Measurements from ENCODE around the gene PDE6D. TPM values are rescaled to one million over a fixed set of nuclear protein-coding genes. Genes with fewer than 3 reads are reported as not detected.

Gene PDE6D
- total and polyA plus RNA-seq, 2 of the 13 experiments (the other 11 are each of a cell fraction or from before 2014, with no cell fraction given): 14.1 to 23.2 TPM

DNA sequence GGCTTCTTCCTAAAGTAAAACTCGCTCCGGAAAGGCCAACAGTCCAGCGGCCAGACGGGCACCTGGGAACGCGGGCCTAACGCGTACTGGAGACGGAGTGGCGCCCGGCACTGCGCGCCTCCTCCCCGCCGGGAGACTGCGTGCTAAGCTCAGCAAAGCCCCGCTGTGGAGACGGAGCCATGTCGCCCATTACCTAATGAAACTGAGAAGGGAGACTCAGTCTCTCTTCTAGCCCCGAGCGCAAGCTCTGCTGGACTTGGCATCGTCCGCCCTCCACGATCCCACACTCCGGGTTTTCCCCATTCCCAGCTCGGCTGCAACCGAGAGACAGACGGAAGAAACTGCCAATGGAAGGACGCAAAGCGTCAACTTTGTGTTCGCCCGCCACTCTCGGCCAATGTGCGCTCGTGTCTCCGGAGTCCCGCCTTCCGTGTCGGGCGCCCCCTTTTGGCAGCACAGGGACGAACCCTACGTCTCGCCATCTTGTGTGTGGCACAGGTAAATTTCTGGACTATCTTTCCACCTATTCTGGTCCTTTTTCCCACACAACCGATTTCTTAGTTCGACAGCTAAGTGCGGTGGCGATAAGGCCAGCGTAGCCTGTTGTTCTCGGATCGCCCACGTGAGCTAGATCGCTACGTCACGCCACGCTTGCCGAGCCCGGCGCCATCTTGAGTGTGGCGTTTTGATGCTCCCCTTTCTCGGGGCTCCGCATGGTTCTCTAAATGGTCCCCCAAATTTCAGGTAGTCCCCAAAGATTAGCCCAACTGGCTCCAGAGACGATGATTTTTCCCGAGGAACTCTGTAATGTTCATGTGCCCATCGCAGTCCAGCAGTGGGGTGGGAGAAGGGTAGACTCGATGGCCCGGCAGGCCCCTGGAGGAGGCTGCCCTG is 74.1 kb downstream of the PDE6D start (continued):
- no peak for TF ChIP-seq HNRNPLL (IDR thresholded peaks at IDR 0.05; ENCODE audit: low read depth, low read length, poor library complexity, severe bottlenecking)
- TF ChIP-seq, protein P1, sequence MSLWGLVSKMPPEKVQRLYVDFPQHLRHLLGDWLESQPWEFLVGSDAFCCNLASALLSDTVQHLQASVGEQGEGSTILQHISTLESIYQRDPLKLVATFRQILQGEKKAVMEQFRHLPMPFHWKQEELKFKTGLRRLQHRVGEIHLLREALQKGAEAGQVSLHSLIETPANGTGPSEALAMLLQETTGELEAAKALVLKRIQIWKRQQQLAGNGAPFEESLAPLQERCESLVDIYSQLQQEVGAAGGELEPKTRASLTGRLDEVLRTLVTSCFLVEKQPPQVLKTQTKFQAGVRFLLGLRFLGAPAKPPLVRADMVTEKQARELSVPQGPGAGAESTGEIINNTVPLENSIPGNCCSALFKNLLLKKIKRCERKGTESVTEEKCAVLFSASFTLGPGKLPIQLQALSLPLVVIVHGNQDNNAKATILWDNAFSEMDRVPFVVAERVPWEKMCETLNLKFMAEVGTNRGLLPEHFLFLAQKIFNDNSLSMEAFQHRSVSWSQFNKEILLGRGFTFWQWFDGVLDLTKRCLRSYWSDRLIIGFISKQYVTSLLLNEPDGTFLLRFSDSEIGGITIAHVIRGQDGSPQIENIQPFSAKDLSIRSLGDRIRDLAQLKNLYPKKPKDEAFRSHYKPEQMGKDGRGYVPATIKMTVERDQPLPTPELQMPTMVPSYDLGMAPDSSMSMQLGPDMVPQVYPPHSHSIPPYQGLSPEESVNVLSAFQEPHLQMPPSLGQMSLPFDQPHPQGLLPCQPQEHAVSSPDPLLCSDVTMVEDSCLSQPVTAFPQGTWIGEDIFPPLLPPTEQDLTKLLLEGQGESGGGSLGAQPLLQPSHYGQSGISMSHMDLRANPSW (CRISPR knock-in tag; IDR thresholded peaks at IDR 0.05; ENCODE audit: borderline replicate concordance): no peak
- TF ChIP-seq, protein P2, sequence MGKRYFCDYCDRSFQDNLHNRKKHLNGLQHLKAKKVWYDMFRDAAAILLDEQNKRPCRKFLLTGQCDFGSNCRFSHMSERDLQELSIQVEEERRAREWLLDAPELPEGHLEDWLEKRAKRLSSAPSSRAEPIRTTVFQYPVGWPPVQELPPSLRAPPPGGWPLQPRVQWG (CRISPR knock-in tag; IDR thresholded peaks at IDR 0.05; ENCODE audit: borderline replicate concordance, low read depth): no peak
- TF ChIP-seq, protein P3, sequence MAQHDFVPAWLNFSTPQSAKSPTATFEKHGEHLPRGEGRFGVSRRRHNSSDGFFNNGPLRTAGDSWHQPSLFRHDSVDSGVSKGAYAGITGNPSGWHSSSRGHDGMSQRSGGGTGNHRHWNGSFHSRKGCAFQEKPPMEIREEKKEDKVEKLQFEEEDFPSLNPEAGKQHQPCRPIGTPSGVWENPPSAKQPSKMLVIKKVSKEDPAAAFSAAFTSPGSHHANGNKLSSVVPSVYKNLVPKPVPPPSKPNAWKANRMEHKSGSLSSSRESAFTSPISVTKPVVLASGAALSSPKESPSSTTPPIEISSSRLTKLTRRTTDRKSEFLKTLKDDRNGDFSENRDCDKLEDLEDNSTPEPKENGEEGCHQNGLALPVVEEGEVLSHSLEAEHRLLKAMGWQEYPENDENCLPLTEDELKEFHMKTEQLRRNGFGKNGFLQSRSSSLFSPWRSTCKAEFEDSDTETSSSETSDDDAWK (CRISPR knock-in tag; IDR thresholded peaks at IDR 0.05): no peak
- TF ChIP-seq HOXA5 (CRISPR knock-in tag; IDR thresholded peaks at IDR 0.05): peak; percentile 60
- peak; percentile 39 for TF ChIP-seq AGO2 (optimal IDR thresholded peaks at IDR 0.05; ENCODE audit: low read depth, low read length)
- TF ChIP-seq RXRB (CRISPR knock-in tag; IDR thresholded peaks at IDR 0.05; ENCODE audit: borderline replicate concordance): peak; percentile 61; the same call in 1 of the 2 replicates
- TF ChIP-seq ZNF703 (CRISPR knock-in tag; IDR thresholded peaks at IDR 0.05; ENCODE audit: borderline replicate concordance): no peak
- peak; percentile 59 for TF ChIP-seq SAP130 (CRISPR knock-in tag; IDR thresholded peaks at IDR 0.05; ENCODE audit: low read depth)
- TF ChIP-seq ZNF564 (CRISPR knock-in tag; IDR thresholded peaks at IDR 0.05): peak; percentile 78; the same call in 1 of the 2 replicates
- TF ChIP-seq ZMYM4 (CRISPR knock-in tag; IDR thresholded peaks at IDR 0.05): peak; percentile 84; the same call in 1 of the 2 replicates
- peak; percentile 57 for TF ChIP-seq GZF1 (CRISPR knock-in tag; IDR thresholded peaks at IDR 0.05)
- peak; percentile 89 for TF ChIP-seq NFRKB (IDR thresholded peaks at IDR 0.05)
- TF ChIP-seq ZNF792 (CRISPR knock-in tag; IDR thresholded peaks at IDR 0.05): no peak
- no peak for TF ChIP-seq ZNF3 (CRISPR knock-in tag; IDR thresholded peaks at IDR 0.05)
- no peak for TF ChIP-seq FOXA1 (IDR thresholded peaks at IDR 0.05)
- TF ChIP-seq FOXA1 (CRISPR knock-in tag; IDR thresholded peaks at IDR 0.05): no peak
- peak; percentile 80 for TF ChIP-seq ZNF616 (CRISPR knock-in tag; IDR thresholded peaks at IDR 0.05; ENCODE audit: low read depth)
- TF ChIP-seq KDM2A (CRISPR knock-in tag; IDR thresholded peaks at IDR 0.05; ENCODE audit: borderline replicate concordance, low read depth): peak; percentile 40; the same call in 1 of the 2 replicates
- TF ChIP-seq MEIS2 (CRISPR knock-in tag; IDR thresholded peaks at IDR 0.05): no peak
- TF ChIP-seq ZNF446 (CRISPR knock-in tag; IDR thresholded peaks at IDR 0.05): peak; percentile 71
- no peak; the same call in 1 of the 2 replicates for TF ChIP-seq ZNF782 (CRISPR knock-in tag; IDR thresholded peaks at IDR 0.05; ENCODE audit: borderline replicate concordance)
- peak; percentile 99 for TF ChIP-seq TAF1 (CRISPR knock-in tag; IDR thresholded peaks at IDR 0.05)
- TF ChIP-seq, protein P4, sequence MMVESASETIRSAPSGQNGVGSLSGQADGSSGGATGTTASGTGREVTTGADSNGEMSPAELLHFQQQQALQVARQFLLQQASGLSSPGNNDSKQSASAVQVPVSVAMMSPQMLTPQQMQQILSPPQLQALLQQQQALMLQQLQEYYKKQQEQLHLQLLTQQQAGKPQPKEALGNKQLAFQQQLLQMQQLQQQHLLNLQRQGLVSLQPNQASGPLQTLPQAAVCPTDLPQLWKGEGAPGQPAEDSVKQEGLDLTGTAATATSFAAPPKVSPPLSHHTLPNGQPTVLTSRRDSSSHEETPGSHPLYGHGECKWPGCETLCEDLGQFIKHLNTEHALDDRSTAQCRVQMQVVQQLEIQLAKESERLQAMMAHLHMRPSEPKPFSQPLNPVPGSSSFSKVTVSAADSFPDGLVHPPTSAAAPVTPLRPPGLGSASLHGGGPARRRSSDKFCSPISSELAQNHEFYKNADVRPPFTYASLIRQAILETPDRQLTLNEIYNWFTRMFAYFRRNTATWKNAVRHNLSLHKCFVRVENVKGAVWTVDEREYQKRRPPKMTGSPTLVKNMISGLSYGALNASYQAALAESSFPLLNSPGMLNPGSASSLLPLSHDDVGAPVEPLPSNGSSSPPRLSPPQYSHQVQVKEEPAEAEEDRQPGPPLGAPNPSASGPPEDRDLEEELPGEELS (CRISPR knock-in tag; IDR thresholded peaks at IDR 0.05): peak; percentile 37
- TF ChIP-seq SOX6 (IDR thresholded peaks at IDR 0.05): no peak
- peak; percentile 70 for TF ChIP-seq SOX6 (CRISPR knock-in tag; IDR thresholded peaks at IDR 0.05)
